Activated CD8-positive, alpha-beta memory T cell treated with anti-CD3 and anti-CD28 coated beads, Interleukin-2, amount 50 U/mL, for 24 hours (primary cell): Measurements from ENCODE around the gene LAPTM5.

Source experiments
- DNase-seq: peaks from one replicate; pipeline ENCODE4 v3.0.0-alpha.2; 2020; ENCODE audit errors: extremely low read depth

Gene LAPTM5

DNA sequence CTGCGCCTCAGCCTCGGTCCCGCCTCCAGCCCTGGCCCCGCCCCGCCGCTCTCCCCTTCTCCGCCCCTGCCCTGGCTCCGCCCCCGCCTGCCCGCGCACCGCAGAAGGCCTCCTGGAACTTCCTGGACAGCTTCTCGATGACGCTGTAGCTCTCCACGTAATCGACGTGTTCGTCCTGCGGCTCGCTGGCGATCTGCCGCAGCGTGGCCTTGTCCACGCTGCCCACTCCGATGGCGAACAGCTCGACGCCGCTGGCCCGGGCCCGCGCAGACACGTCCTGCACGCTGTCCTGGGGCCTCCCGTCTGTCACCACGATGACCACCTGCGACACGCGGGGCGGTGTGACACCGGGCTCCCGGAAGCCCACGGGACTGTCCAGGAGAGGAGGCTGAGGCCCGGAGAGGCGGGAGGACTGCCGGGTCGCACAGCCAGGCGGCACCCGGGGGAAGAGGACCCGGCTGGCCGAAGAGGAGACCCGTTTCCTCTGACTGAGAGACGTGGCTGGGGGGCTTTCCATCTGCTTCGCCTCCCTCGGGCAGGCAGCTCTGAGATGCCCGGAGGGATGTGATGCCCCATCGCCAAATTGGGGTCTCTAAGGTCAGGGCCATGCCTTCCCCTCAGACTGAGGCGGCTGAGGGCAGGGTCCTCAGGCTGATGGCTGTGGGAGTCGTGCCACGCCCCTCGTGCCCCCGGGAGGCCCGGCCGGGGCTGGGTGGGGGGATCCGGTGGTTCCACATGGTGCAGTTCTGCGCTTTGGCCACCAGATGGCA is 38.8 kb downstream of the LAPTM5 start:
- peak; percentile 59 for DNase-seq

DNA sequence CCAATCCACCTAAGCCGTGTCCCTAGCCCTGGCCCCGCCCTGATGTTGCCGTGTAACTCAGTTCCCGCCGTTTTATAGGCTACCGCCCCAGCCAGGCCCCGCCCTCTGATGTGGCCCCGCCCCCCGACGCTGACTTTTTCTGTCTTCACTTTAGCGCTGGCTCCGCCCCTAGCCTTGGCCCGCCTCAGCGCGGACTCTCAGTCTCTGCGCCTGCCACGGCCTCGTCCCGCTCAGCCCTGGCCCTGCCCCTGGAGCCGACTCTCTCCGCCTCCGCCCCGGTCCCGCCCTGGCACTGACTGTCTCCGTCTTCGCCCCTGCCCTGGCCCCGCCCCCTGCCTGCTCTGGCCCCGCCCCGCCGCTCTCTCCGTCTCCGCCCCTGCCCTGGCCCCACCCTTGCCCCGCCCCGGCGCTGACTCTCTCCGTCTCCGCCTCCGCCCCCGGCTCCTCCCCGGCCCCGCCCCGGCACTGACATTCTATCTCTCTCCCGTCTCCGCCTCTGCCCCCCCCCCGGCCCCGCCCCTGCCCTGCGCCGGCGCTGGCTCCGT is 39.4 kb downstream of the LAPTM5 start:
- peak; percentile 98 for DNase-seq

DNA sequence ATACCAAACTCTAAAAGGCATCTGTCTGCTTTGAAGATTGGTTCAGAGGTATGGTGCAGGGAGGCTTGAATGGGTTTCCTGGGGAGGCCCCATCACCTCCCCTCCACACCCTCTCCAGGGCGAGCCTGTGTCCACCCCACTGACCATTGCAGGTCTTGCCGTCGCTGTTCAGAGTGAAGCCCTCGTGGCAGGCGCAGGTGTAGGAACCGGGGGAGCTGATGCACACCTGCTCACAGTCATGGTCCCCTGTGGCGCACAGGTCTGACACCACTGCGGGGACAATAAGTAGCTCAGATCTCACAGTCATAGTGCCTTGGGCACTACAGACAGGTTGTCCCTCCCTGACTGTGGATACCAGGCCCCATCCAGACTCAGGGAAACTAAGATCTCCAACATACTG is 40.9 kb downstream of the LAPTM5 start:
- DNase-seq: no peak

DNA sequence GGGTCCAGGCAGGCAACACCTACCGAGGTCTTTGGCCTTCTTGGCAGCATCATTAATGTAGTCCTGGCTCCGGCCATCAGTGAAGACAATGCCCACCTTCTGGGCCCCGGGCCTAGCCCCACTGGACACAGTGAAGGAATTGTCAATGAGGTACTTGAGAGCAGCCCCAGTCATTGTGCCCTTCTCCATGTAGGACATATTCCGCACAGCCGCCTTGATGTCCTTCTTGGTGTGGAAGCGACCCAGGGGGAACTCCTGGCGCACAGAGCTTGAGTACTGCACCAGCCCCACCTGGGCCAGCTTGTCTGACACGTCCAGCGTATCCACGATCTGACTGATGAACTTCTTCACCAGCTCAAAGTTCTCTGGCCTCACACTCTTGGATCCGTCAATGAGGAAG is 41.7 kb downstream of the LAPTM5 start:
- DNase-seq: no peak

DNA sequence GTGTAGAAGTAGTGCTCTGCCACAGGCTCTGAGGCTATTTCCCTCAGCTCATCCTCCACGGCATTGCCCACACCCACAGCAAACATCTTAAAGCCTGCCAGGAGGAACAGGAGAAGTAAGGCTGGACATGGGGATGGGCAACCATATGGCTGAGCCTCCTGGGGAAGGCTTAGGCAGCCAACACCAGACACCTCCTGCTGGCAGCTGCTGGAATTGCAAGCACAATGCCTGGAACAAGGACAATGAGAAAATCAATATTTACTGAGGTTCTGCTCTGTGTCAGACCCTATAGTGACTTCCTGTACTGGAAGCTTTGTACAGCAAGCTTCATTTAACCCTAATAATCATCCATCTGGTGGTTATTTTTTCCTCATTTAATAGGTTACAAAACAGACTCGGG is 42.4 kb downstream of the LAPTM5 start:
- no peak for DNase-seq

DNA sequence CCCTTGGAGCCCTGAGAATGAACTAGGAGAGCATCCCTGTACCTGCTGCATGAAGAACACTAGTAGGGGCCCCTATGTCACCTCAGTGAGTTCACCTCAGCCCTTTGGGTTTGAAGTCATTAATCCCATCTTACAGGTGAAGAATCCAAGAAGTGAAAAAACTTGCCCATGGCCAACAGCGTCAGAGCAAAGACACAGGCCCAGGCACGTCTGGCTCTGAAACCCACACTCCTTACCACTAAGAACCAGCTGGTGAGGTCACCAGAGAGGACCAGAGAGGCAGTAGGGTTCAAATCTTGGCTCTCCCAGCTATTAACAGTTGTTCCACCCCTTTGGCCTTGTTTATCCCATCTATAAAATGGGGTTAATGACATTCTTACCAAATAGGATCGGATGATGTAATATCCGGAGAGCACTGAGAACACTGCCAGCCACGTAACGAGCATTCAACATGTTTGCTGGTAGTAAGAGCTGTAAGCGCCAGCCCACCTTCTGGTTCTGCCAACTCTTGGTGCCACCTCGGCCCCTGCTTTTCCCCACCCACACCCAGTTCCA is 43.0 kb downstream of the LAPTM5 start:
- DNase-seq: no peak

DNA sequence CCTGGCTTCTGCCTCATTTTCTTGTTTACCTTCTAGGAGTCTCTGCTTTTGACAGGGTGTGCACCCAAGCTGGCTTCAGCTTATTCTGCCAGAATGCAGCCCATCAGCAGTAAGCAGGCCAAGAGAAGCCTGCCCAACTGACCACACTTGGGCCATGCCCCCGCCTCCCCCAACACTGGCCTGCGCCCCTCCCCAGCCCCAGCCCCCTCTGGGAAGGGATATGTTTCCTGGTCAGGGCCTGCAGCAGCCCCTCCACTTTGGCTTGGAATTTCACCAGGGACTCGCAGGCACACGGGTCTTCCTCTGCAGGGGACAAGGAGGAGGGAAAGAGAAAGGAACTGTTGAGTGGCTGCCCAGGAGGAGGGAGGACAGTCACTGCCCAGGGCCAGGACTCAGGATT is 43.5 kb downstream of the LAPTM5 start:
- DNase-seq: no peak

DNA sequence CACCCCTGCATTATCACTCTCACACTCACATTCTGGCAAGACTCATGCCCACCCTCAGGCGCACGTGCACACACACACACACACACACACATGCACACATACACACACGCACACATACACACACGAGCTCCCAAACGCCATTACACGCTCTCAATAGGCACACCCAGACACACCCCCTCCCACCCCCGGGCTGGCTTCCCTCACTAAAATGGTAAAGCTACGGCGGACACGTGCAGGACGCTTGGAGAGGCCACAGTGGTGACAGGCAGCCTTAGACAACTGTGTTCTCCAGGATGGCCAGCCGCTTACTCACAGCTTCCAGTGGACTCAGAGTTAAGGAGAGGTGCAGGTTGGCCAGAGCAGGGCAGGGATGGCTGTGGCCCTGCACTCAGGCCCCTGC is 44.3 kb downstream of the LAPTM5 start:
- DNase-seq: no peak

DNA sequence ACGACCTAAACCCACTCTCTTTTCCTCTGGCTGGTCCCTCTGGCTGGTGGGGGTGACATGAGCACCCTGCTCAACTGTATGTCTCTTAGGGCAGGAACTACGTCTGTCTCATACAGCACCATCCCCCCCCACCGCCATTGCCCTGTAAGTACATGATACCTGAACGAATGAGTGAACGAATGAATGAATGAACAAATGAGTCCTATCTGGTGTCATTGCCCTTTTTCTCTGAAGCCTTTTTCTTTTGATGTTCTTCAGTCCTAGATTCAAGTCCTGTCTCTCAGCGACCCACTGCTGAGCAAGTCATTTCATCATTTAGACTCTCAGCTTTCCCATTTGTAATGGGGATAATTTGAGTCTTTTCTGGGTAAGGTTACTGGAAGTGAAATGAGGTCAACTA is 45.0 kb downstream of the LAPTM5 start:
- no peak for DNase-seq

DNA sequence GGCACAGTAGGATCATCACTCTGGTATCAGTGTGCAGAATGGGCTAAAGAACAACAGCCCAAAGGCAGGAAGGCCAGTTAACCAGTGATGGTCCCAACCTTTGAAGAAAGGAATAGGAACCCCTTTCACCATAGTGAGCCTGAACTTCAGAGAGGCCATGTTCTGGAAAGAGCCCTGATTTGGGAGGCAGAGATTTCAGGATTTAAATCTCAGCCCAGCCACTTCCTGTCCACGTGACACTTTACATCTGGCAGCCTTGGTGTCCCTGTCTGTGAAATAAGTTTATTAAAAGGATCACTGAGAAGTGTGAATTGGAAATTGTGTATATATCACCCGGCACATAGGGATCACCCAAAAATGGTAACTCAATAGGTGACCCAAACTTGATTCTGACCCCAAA is 47.2 kb downstream of the LAPTM5 start:
- no peak for DNase-seq

DNA sequence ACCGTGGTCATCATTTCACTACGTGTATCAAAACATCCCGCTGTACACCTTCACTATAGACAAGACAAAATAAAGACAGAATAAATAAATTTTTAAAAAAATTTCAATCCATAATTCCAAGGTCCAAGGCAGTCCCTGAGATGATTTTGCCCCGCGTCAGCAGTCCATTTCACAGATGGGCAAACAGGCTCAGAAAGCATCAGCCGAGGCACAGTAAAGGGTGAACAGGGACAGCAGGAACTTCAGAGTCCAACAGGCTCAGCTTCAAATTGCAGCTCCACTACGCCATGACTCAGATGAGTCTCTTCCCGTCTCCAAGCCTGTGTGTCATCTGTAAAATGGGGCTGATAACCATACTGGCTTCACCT is 49.2 kb downstream of the LAPTM5 start:
- DNase-seq: no peak

DNA sequence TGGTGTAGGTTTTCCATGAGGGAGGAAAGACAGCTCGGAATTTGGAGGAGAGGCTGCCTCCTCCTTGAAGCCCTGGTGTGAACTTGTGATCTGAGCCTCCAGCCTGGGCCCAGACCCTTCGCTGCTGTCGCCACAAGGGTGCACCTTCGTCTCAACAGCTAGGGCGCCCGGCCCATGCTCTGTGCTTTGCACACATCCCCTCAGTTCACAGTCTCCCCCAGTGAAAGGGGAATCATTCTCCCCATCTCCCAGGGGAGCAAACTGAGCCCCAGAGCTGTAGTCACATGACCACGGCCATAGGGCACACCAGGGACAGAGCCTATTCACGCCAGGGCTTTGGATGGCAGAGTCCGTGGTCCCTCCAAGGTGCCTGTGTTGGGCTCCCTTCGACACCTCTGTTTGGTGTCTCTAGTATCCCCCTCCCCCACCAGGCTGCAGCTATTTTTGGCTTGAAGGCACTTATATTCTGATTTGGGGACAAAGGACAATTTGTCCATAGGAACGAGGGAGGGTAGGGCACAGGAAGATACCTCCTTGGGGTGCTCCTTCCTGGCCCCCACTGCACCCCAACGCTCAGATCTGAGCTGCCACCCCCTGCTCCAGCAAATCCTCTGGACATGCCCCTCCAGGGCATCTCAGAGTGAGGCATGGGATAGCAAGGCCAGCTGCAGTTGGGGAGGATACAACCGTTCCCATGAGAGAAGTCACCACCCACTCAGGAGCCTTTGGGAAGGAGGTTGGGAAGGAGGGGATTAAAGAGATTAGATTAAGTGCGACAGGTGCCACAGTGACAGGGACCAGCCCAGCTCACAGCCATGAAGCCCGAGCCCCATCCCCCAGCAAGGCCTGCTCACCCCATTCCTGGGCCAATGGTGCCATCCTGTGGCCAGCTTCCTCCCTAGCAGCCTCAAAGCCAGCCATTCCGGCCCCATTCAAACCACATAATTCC is 49.9 kb downstream of the LAPTM5 start:
- DNase-seq: no peak

DNA sequence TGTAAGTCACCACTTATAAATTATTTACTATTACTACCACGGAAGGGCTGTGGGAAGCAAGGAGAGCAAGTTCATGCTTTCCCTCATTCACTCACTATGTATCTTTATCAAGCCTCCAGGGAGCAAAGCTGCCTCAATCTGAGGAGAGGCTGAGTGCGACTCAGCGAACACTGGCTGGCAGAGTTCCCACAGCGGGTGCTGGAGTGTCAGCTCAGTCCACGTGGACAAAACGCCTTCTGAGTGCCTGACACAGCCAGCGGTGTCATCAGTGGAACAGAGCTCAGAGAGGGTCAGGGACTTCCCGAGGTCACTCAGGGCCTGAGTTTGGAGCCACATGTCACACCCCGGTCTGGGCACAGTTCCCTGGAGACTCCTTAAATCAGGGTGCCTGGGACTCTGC is 51.0 kb downstream of the LAPTM5 start:
- no peak for DNase-seq

DNA sequence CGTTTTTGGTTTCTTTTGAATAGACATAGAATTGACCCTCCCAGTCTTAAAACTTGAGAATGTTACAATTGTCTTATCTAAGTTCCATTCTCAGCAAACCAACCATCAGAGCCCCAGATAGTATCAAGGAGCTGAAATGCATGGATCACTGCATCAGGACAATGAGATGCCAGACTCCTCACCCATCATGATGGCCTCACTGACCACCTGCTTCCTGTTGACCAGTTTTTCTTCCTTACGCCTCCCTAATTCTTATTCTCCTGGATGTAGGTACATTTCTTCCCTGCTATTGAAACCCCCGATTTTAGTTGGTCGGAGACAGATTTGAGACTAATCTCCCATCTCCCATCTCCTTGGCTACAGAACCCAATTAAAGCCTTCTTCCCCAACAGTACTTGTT is 51.9 kb downstream of the LAPTM5 start:
- DNase-seq: no peak

DNA sequence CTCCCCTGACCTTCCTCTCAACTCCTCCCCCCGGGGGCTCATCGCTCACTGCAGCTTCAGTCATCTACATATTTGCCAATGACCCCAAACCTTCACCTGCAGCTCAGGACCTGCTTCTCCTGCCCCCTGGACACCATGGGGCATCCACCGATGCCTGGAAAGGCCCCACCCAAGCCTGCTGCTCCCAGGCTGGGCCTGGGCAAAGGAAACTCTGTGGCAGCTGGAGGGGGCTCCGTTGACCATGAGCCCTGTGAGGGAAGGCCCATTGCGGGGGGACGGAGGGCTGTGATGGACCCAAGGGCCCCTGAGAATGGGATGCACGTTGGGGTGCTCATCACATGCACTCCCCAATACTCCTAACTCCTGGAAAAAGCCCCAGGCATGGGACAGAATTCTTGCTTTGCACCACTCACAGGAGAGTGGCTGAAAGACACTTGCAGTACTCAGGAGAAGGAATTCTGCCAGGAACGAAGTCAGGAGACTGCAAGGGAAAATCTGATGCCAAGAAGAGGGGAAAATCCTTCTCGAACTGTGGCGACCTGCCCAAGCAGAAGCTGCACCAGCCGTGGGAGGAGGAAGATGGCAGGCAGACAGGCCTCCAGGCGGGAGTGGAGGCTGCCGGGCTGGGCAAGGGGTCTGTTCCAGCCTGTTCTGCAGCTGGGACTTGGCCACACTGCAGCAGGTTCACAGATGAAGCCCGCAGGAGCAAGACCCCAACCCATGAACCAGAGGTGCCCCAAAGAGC is 52.6 kb downstream of the LAPTM5 start:
- DNase-seq: no peak

DNA sequence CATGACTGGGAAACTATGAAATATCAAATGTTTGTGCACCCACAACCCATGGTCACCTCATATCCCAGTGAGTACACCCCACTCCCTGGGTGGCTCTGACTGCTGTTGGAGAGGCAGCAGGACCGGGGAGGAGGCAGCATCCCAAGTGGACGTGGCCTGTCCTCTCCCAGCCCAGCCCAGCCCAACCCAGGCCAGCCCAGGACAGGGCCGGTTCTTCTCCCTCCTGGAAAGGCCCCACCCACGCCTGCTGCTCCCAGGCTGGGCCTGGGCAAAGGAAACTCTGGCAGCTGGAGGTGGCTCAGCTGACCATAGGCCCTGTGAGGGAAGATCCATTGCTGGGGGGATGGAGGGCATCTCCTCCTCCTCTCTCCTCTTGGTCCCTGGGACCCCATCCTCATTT is 53.3 kb downstream of the LAPTM5 start:
- no peak for DNase-seq

DNA sequence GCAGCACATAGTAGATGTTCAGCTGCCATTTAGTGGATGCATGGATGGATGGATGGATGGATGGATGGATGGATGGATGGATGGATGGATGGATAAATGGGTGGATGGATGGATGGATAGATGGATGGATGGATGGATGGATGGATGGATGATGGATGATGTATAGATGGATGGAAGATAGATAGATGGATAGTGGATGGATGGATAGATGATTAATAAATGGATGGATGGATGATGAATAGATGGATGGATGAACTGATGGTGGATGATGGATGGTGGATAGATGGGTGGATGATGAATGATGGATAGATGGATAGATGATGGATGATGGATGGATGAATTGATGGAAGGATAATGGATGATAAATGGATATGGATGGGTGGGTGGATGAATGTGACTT is 54.8 kb downstream of the LAPTM5 start:
- DNase-seq: no peak

DNA sequence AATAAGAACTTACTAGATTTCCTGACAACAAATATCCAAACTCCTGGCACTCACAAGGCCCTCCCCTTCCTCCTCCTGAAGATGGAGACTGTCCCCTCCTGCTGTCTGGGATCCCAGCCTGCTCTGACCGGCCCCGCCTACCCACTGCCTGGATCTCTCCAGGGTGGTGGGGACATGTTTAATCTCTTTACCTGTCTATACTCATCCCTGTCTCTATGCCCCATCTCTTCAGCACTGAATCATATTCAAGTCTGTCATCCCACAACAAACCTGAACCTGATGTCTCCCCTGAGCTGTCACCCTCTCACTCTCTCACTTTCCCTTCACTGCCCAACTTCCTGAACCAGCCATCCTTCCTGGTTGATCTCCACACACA is 56.3 kb downstream of the LAPTM5 start:
- DNase-seq: no peak

DNA sequence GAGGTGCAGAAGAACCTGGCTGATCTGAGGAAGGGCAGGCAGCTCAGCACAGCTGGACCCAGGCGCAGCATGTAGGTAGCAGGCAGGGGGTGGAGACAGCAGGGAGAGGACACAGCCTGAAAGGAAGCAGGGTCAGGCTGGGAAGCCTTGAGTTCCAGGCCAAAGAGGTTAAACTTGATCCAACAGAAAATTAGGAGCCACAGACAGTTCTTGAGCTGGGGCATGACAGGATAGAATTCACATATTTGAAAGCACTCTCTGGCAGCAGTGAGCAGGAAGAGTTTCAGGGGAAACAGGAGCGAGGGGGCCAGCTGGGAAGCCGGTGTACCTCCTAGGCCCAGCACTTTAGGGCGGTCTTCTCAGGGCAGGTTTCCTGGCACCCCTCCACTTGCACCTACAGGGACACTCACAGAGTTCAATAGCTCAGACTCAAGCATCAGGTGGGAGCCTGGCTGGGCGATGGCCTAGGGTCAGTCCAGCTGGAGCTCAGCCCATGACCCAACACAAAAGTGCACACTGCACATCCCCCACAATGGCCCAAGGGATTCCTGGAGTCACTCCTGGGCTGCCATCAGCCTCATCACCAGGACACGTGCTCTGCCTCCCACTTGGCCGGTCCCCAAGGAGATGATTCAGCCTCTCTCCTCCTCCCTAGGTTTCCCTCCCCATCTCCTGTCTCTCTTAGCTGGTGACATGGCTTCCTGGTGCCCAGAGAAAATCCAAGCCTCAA is 56.9 kb downstream of the LAPTM5 start:
- no peak for DNase-seq

DNA sequence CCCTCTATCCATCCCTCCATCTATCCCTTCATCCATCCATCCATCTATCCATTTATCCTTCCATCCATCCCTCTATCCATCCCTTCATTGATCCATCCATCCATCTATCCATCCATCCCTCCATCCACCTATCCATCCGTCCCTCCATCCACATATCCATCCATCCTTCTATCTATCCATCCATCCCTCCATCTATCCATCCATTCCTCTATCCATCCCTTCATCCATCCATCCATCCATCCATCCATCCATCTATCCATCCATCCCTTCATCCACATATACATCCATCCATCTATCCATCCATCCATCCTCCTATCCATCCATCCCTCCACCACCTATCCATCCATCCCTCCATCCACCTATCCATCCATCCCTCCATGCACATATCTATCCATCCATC is 57.8 kb downstream of the LAPTM5 start:
- no peak for DNase-seq

DNA sequence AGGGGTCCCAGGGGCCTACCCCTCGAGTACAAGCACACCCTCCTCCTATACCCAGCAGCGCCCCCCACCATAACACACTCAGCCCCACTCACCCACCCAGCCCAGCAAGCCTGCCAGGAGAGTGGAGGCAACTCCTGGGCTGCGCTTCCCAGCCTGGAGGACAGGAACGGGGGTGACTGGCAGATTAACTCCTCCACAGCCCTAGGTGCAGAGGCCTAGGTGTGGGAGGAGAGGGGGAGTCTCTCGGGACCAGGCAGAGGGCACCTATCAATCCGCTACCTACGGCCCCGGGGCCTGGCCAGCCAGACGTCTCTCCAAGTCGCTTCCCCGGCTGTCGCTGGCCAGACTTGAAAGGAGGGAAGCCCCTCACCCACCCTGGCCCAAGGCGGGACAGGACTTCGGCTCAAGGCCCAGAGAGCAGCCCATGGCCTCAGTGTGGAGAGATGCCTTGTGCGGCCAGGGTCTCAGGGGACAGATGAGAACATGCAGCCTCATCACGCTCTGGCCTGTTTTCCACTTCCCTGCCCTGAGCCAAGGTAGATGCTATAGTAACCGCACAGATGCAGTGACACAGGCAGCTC is 59.1 kb downstream of the LAPTM5 start:
- no peak for DNase-seq
